RKO (cell line): Measurements from ENCODE around the gene LAG3.

Experiments used
- DNase-seq: peaks from one replicate; pipeline ENCODE4 v3.0.0-alpha.2; 2016; ENCODE audit warnings: low spot score

Gene LAG3

DNA sequence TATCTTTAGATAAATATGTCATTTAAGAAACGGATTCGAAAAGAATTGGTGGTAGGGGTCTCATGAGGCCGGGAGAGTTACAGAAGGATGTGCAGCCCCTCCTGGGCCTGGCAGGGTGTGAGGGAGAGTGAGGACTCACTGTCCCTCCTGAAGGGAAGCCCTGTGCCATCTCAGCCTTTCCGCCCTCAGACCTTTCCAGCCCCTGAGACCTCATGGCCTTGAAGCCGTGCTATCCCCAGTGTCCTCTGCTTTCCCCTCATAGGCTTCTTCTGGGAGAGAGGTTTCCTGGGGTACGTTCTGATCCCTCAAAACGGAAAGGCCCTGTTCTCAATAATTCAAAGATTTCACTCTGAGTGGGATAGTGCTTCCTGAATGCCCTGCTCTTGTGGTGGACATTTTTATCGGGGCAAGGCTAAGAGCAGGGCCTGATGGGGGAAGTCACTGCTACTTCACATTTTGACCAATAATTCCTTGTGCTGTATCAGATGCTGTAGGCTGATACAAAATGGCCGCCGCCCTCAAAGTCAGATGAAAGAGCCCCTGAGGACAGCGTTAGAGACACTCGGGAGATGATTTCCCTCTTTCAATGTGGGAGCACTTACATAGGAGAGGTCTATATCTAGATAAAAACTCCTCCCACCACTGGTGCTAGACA is 18.3 kb downstream of the LAG3 start:
- DNase-seq = no peak

- no peak for DNase-seq
Observed at GRCh38 chr12:6791931-6792520, 19.7 kb downstream of the LAG3 start.

DNA sequence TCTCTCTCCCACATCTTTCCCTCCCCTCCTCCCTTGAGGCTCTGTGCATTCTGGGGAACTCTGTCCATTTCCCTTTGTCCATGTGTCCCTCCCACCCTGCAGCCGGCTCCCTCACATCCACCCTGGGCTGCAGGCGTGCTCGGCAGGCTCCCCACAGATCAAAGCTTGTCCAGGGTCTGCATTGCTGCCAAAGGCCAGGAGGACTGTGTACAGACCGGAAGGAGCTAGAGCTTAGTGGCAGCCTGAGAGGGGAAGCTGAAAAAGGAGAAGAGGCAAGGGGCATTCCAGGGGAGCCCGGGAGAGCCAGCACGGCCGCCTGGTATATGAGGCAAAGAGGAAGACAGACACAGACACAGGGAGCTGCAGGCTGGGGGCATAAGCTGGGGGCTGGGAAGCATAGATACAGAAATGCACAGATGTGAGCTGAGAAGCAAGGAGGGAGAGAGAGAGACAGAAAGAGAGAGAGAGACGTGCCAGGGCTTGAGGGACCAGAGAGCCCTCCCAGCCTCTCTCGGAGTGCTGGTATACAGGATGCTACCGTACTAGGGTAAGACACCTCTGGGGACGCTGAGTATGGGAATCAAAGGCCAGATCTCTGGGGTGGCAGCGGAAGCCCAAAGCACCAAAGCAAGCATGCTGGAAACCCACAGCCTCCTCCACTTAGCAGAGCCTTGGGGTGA is 20.3 kb downstream of the LAG3 start:
- no peak for DNase-seq

GRCh38 chr12:6795088-6795487 is 22.8 kb downstream of the LAG3 start:
- no peak for DNase-seq

- DNase-seq = no peak
Observed at GRCh38 chr12:6796576-6796975, 24.3 kb downstream of the LAG3 start.

DNA sequence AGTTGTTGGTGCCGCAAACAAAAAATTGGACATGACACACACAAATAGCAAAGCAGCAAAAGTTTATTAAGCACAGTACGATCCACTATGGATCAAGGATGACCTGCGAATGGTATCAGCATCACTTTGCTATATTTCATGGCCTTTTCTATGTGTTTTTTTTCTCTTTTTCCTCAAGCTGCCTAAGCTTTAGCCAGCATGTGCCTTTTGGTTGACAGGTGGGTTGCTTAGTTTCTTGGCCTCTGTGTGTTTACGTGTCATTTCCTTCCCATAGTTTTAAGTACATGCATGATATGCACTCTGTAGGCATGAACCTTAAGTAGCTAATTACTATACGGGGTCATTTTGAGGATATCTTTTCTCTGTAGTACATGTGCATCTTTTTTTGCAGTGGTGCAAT is 26.8 kb downstream of the LAG3 start:
- no peak for DNase-seq

DNA sequence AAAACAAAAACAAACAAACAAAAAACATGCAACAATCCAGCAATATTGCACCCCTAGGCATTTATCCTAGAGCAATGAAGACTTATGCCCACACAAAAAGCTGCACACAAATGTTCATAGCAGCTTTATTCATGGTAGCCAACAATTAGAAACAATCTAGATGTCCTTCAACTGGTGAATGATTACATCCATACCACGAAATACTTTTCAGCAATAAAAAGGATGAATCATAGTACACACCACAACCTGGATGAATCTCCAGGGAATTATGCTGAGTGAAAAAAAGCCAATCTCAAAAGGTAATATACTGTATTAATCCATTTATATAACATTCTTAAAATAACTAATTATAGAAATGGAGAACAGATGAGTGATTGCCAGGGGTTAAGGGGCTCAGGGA is 34.9 kb downstream of the LAG3 start:
- DNase-seq = no peak

DNA sequence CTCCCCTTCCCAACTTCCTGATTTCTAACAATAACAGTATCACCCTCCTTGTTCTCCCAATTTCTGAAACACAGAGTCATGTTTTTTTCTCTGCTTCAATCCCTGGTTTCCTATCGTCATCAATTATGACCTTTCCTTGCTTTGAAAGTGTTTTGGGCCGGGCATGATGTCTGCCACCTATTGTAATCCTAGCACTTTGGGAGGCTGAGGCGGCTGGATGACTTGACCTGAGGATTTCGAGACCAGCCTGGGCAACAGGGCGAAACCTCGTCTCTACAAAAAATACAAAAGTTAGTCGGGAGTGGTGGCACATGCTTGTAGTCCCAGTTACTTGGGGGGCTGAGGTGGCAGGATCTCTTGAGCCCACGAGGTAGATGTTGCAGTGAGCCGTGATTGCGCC is 36.7 kb downstream of the LAG3 start:
- DNase-seq = no peak

- DNase-seq = no peak
Observed at GRCh38 chr12:6810758-6811157, 38.4 kb downstream of the LAG3 start.

DNA sequence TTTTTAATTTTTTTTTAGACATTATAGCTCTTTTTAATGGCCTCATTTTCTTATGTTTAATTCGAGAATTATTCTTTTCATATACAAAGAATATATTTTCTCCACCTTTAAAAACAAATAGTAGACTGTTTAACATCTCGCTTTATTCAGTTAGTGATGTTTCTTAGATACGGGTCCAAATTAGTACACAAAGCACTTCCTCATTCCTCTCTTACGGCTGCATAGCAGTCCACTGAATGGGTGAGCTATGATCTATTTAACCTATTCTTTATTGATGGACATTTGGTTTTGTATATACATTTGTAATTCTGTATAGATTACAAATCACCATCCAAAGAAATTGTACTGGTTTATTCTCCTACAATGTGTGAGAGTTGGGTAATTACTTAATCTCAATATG is 41.0 kb downstream of the LAG3 start:
- no peak for DNase-seq

DNA sequence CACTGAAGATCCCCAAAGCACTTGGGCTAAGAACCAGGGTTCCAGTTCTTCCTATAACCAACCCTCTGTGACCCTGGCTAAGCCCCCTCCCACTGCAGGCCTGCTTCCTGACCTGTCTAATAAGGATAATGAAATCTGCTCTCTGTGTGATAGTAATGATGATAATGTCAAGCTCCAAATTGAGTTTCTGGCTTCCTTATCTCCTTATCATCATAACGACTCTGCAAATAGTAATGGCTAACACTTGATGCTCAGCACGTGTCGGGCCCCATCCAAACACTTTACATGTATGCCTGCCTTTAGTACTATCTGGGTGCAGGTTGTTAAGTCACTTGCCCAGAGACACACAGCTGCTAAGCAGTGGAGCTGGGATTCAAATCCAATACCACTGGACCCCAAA is 44.3 kb downstream of the LAG3 start:
- DNase-seq = no peak

DNA sequence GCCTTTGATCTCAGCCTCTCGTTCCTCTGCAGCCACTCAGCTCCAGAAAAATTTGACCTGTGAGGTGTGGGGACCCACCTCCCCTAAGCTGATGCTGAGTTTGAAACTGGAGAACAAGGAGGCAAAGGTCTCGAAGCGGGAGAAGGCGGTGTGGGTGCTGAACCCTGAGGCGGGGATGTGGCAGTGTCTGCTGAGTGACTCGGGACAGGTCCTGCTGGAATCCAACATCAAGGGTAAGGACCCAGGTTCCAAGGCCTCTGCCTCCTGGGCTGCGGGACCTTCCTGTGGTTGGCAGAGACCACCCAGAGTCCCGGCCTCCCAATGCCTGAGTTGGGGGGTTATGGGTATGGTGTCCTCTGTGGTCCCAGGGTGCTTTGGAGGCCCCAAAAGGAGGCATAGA is 44.8 kb downstream of the LAG3 start:
- no peak for DNase-seq

DNA sequence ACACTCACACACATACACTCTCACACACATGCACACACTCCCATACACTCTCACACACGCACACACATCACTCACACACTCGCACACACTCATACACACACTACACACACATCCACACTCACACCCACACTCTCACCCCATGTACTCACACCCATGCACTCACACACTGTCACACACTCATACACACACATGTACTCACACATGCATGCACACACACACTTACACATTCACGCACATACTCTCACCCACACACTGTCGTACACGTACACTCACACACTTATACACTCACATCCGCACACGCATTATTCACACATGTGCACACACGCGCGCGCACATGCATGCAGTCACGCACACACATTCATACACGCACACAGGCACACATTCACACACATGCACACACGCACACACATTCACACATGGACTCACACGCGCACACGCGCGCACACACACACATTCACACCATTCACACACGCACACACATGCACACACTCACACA is 45.4 kb downstream of the LAG3 start:
- no peak for DNase-seq

- DNase-seq = no peak
Observed at GRCh38 chr12:6818222-6818621, 45.9 kb downstream of the LAG3 start.

DNA sequence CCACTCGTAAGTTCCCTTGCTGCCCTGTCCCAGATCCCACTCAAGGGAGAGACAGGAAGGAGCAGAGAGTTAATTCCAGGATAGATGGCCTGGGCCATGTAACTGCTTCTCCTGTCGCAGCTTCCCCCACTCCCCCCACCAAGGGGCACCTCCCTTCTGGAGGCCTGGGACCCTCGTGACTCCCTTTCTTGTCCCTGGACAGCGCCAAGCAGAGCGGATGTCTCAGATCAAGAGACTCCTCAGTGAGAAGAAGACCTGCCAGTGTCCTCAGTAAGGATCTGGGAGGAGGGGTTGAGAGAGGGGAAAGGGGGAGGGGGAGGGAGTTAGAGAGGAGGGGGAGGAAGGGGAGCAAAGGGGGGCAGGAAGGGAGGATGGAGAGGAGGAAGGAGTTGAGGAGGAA is 46.3 kb downstream of the LAG3 start:
- DNase-seq = no peak

- DNase-seq = no peak
Observed at GRCh38 chr12:6819106-6820030, 47.0 kb downstream of the LAG3 start.

DNA sequence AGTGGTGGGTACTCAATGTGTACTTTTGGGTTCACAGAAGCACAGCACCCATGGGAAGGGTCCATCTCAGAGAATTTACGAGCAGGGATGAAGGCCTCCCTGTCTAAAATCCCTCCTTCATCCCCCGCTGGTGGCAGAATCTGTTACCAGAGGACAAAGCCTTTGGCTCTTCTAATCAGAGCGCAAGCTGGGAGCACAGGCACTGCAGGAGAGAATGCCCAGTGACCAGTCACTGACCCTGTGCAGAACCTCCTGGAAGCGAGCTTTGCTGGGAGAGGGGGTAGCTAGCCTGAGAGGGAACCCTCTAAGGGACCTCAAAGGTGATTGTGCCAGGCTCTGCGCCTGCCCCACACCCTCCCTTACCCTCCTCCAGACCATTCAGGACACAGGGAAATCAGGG is 47.8 kb downstream of the LAG3 start:
- no peak for DNase-seq

DNA sequence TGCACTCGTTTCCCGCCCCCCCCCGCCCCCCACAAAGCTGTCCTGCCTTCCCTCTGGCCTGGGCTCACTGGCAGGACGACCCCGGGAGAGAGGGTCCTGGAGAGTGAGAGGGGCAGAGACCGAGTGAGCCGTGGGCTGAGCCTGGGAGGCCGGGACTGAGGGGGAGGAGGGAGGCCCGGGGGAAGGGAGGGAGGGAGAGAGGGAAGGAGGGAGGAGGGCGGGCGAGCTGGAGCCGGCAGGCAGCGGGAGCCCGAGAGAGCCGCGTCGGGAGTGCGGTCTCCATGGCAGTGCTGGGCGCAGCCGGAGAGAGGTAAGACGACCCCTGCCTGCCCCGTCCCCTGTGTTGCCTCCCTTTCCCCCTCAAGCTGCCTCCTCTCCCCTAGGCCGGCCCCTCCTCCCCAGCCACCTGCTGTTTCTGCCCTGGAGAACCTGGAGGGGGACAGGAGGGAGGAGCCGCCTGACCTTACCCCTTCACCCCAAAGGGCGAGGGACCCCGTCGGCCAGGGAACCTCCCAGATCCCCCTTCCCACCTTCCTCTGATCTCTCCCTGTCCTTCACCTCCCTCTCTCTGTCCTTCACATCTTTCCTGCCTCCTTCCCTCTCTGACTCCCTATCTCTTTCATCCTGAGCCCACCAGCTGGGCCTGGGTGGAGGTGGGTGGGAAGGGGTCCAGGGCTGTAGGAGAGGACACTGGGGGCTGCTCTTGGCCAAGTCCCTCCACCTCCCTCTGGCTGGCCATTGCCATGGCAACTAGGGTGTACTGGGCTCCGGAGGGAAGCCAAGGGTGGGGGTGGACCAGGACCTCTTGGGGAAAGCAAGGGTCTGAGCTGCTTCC is 49.5 kb downstream of the LAG3 start, which contains the start of gene GPR162:
GPR162 (plus strand) TSS at position 231 of the 835 bp plus-strand sequence. CDS start 2,078 bp downstream, outside the sequence.
- no peak for DNase-seq

DNA sequence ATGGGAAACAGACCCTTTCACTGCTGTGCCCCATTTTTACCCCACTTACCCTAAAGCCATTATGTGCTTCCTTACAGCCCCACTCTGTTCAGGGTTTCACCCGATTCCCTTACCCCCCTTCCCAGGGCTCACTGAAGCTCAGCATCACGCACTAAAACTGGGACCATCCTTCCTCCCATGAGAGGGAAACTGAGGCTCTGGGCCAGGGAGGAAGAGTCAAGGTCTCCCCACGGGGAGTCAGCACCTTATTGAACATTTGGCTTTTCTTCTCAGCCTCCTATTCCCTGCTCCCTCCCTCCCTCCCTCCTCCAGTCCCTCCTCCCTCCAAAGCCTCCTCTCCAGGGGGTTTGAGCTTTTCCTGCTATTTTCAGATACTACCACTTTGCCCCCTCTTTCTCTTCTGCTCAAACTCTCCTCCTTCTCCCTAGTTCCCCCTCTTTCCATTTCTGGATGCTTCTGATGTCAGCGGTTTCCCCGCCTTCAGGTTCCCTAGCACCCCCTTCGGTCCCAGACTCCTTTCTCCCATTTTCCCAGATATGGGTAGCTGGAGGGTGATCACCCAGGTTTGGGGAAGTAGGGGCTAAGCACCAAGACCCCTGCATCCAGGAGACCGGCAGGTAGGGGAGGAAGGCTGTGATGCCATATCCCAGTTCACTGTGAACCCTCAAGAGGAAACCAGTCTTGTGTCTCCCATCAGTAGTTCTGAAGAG is 50.3 kb downstream of the LAG3 start:
- DNase-seq = no peak

DNA sequence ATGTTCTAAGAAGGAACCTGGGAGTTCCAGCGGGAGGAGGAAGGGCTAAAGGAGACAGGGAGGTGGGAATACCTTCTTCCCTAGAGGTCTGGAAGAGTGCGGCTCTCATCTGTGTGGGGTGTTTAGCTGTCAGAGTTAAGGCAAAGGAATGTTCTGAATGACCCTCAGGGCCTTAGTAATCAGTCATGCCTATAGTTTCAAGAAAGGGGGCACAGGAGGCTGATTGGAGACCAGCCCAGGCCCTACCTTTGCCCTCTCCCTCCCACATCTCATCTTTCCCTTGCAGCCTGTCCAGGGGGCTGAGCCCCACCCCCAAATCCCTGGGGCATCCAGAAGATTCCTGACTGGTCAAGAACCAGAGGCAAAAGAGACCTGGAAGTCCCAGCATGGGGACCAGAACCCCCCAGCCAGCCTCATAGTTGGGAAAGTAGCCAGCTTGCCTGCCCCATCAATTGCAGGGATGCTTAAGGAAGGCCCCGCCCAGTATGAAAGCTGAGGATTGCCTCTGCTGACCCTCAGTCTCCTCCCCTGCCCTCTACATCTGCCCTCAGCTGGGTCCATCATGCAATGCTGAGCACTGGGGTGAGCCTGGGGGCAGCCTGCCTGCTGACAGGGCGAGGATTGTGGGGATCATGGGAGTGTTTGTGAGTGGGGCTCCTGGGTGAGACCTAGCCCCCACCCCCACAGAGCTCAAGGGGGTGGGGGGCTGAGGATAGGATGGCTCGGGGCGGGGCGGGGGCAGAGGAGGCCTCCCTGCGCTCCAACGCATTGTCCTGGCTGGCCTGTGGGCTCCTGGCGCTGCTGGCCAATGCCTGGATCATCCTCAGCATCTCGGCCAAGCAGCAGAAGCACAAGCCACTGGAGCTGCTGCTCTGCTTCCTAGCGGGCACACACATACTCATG is 51.1 kb downstream of the LAG3 start:
- DNase-seq = no peak
